K562 (cell line): ENCODE data around the gene IKZF3. TPM values are rescaled to one million over a fixed set of nuclear protein-coding genes. Genes with fewer than 3 reads are reported as not detected.

Source experiments
- CREM ChIP-seq: IDR thresholded peaks from 2 replicates; pipeline ENCODE4 v1.6.1; 2014; ENCODE audit warnings: antibody characterized with exemption, low read depth
- CSDE1 ChIP-seq, 2 experiments: fragments of 450-650 bp; IDR thresholded peaks; 2 replicates each; pipeline ENCODE4 v1.6.1; 2016; ENCODE audit warnings: mild to moderate bottlenecking in 1 of 2
- ELK1 ChIP-seq: sonication (generic); formaldehyde crosslinking; IDR thresholded peaks from 2 replicates; pipeline ENCODE4 v1.8.1; 2022; ENCODE audit warnings: missing genetic modification reagents
- FIP1L1 ChIP-seq: fragments of 200-400 bp; formaldehyde crosslinking; IDR thresholded peaks from 2 replicates; pipeline ENCODE4 v1.6.1; 2018; ENCODE audit warnings: mild to moderate bottlenecking, low read depth, low read length; ENCODE audit not compliant: poor library complexity, severe bottlenecking
- FOXP1 ChIP-seq: sonication (generic); formaldehyde crosslinking; IDR thresholded peaks from 2 replicates; pipeline ENCODE4 v1.8.0; 2022; ENCODE audit warnings: mild to moderate bottlenecking, missing genetic modification reagents
- ILF3 ChIP-seq: fragments of 450-650 bp; IDR thresholded peaks from 2 replicates; pipeline ENCODE4 v1.6.1; 2018; ENCODE audit warnings: antibody characterized with exemption, mild to moderate bottlenecking, moderate library complexity, borderline replicate concordance
- NFXL1 ChIP-seq: fragments of 450-650 bp; formaldehyde crosslinking; IDR thresholded peaks from 2 replicates; pipeline ENCODE4 v1.4.0; 2021; ENCODE audit warnings: mild to moderate bottlenecking
- NR2C1 ChIP-seq, 2 experiments: fragments of 450-650 bp; IDR thresholded peaks; 2 replicates each; pipeline ENCODE4 v1.6.1; 2017; ENCODE audit warnings: mild to moderate bottlenecking in 2 of 2, antibody characterized with exemption in 1 of 2, inconsistent platforms in 1 of 2, missing compliant biosample characterization in 1 of 2, missing genetic modification characterization in 1 of 2
- RERE ChIP-seq: sonication (generic); formaldehyde crosslinking; IDR thresholded peaks from 2 replicates; pipeline ENCODE4 v1.8.0; 2023; ENCODE audit warnings: missing genetic modification reagents, mild to moderate bottlenecking, borderline replicate concordance
- XRCC5 ChIP-seq: fragments of 200-400 bp; formaldehyde crosslinking; IDR thresholded peaks from 2 replicates; pipeline ENCODE4 v1.6.1; 2017; ENCODE audit warnings: low read depth, mild to moderate bottlenecking, low read length
- ZBTB11 ChIP-seq, 3 experiments: fragments of 200-800 bp in 1 of 3; fragments of 250-450 bp in 1 of 3; fragments of 450-650 bp in 1 of 3; sonication (Bioruptor Pico) in 1 of 3; sonication (Bioruptor generic) in 1 of 3; formaldehyde crosslinking in 1 of 3; IDR thresholded peaks; 2 replicates each; pipeline versions ENCODE4 v1.6.1 to v1.8.0; 2016 to 2022; ENCODE audit warnings: mild to moderate bottlenecking in 2 of 3, missing genetic modification characterization in 2 of 3, missing compliant biosample characterization in 1 of 3, moderate library complexity in 1 of 3
- ZBTB33 ChIP-seq: sonication (generic); formaldehyde crosslinking; IDR thresholded peaks from 2 replicates; pipeline ENCODE4 v1.8.1; 2023; ENCODE audit warnings: mild to moderate bottlenecking, missing genetic modification reagents
- ZNF143 ChIP-seq: sonication (generic); formaldehyde crosslinking; IDR thresholded peaks from 2 replicates; pipeline ENCODE4 v1.9.0; 2022; ENCODE audit warnings: mild to moderate bottlenecking, missing genetic modification reagents
- polyA plus RNA-seq, 8 experiments: library from polyadenylated mRNA; depleted of rRNA in 4 of 8; stranded (reverse) in 5 of 8; unstranded in 3 of 8; fragments of >200 nt; fragmentation: Nextera tagmentation in 2 of 8; fragmentation: Illumina TruSeq in 1 of 8; extraction: Ambion mirVana in 2 of 8; extraction: Trizol in 1 of 8; gene quantifications; 2 replicates each; pipeline versions ENCODE4 v1.2.1 to v1.2.3, GENCODE V29; 2011 to 2014; ENCODE audit warnings: inconsistent platforms in 1 of 8, missing spikeins in 1 of 8
- total RNA-seq, 7 experiments: library from RNA; depleted of rRNA in 6 of 7; stranded (reverse); fragments of >200 nt in 6 of 7; fragmentation: Illumina TruSeq in 2 of 7; extraction: Trizol in 2 of 7; gene quantifications; 2 replicates each; pipeline versions ENCODE4 v1.2.1 to v1.2.3, GENCODE V29; 2011 to 2021; ENCODE audit warnings: low replicate concordance in 1 of 7

The IKZF3 gene
- total and polyA plus RNA-seq, 9 of the 15 experiments (the other 6 are each of a cell fraction or from before 2014, with no cell fraction given), result 0.06 to 1.6 (median 0.62) TPM

- TF ChIP-seq CREM (peak; percentile 77), NFXL1 (CRISPR knock-in tag) (no peak), RERE (CRISPR knock-in tag) (no peak), ZBTB11 (CRISPR knock-in tag; IDR thresholded peaks at IDR 0.05) (peak in 1 of 3 experiments; percentile 87; a peak in 2 of 6 replicates), CSDE1 (IDR thresholded peaks at IDR 0.05) (no peak), NR2C1 (IDR thresholded peaks at IDR 0.05) (no peak), NR2C1 (tag; IDR thresholded peaks at IDR 0.05) (peak; percentile 38; the same call in 1 of the 2 replicates), FIP1L1 (peak; percentile 88), FOXP1 (peak; percentile 95), ILF3 (no peak), ELK1 (CRISPR knock-in tag) (no peak), ZNF143 (0 out of 2 replicates have a peak, but pooled peaks have one; percentile 21), XRCC5 (0 out of 2 replicates have a peak, but pooled peaks have one; percentile 63), ZBTB33 (CRISPR knock-in tag) (peak; percentile 84)
These were observed 109.8 kb downstream of the IKZF3 start (continued) for GRCh38 chr17:39754161-39754957.
